GM12874 (cell line): ENCODE results near the gene PAPPA2.

ENCODE experiments used
- TF ChIP-seq, protein P1 (sequence below): IDR thresholded peaks from 2 replicates; pipeline ENCODE4 v1.5.1; 2011; ENCODE audit warnings: low read depth, mild to moderate bottlenecking, control low read depth, low read length, moderate library complexity; ENCODE audit not compliant: insufficient read depth

The PAPPA2 gene

DNA sequence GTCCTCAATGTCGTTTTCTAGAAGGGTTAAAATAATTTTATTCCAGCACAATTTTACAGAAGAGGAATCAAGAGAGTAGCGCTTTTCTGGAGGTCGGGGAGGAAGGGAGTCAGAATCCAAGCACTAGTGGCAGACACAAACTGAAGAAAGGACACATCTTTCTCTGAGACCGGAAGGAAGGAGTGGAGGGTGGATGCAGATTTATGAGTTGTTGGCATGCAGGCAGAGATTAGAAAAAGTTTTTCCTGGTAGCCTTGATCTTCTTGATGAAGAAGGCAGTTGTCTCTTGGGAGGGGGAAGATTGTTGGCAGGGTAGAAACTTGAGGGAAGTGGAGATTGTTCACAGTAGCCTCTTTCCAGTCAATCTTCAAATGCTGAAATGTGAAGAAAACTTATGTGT is 149.8 kb downstream of the PAPPA2 start:
- TF ChIP-seq, protein P1, sequence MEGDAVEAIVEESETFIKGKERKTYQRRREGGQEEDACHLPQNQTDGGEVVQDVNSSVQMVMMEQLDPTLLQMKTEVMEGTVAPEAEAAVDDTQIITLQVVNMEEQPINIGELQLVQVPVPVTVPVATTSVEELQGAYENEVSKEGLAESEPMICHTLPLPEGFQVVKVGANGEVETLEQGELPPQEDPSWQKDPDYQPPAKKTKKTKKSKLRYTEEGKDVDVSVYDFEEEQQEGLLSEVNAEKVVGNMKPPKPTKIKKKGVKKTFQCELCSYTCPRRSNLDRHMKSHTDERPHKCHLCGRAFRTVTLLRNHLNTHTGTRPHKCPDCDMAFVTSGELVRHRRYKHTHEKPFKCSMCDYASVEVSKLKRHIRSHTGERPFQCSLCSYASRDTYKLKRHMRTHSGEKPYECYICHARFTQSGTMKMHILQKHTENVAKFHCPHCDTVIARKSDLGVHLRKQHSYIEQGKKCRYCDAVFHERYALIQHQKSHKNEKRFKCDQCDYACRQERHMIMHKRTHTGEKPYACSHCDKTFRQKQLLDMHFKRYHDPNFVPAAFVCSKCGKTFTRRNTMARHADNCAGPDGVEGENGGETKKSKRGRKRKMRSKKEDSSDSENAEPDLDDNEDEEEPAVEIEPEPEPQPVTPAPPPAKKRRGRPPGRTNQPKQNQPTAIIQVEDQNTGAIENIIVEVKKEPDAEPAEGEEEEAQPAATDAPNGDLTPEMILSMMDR: no peak

DNA sequence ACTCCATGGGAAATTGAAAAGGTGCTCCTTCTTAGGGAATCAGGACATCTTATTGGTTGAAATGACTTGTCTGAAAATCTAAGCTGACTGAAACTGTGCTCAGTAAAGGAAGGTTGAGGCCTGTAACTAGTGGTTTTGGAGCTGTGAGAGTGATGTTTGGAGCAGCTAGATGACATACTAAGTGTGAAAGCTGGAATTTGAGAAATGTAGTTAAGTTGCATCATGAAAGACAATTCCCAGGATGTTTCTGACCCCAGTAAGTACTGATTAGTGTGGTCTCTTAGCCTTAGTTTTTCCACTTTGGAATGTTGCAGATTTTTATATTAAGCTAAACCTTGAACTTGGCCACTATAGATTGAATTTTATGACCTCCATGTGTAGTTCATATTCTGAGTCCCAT is 154.9 kb downstream of the PAPPA2 start:
- TF ChIP-seq, protein P1: no peak

GRCh38 chr1:176619261-176619660 is 156.3 kb downstream of the PAPPA2 start:
- TF ChIP-seq, protein P1: no peak

GRCh38 chr1:176625365-176625764 is 162.4 kb downstream of the PAPPA2 start:
- TF ChIP-seq, protein P1: no peak

DNA sequence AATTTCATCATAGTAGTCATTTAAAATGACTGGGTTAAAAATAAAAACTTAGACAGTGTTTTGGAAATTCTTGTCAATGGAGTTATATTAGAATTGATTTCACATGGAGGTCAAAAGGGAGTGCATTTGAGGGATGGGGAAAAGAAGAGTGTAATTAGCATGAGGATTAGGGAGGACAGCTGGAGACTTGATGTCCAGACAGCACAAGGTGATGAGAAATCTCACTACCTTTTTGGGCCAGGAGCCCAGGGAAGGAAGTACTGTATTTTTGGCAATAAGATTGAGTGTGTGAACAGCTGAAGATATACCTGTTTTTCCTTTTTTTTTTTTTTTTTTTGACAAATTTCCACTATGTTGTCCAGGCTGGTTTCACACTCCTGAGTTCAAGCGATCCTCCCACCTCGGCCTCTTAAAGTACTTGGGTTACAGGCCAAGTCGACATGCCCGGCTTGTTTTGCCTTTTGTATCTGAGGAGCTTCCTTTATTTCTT is 163.6 kb downstream of the PAPPA2 start:
- TF ChIP-seq, protein P1: no peak

GRCh38 chr1:176628775-176629174 is 165.8 kb downstream of the PAPPA2 start:
- TF ChIP-seq, protein P1: no peak

DNA sequence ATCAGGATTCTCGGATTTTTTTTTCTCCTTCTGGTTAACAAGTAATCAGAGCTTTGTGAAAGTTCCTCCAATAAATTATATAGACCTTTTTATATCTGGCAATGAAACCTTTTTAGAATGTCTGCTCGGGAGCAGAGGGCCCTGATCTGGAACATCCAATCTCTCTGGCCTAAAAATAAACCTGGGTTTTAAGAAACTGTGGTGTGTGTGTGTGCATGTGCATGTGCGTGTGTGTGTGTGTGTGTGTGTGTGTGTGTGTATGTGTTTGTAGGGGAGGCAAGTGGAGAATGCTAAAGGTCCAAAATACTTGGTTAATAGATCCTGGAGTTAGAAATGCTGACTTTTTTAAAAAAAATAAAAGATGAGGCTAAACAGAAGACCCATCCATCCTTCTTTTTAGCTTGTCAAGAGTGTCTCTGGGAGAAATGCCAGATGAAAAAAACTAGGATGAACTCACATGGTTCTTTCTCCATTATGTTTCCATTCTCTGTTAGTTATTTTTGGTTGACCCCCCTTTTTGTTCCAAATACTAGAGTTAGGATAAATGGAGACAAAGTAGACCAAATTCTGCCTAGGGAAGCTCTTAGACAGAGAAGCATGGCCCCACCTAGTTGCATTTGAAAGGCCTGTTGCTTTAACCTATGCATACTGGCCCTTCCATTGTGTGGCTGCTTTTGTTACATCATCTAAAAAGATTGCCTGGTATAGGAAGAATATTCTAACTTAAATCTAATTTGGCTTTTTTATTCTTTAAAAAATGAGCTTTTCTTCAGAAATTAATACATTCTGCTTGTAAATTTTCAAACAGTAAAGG is 175.9 kb downstream of the PAPPA2 start:
- TF ChIP-seq, protein P1: no peak
